GM12875 (cell line): ENCODE measurements around the gene SPINT1.

Source experiments
- H3K4me3 ChIP-seq: one replicate; pipeline ENCODE4 v1.5.1; 2011; ENCODE audit warnings: low read depth, low read length, control low read depth
- CTCF ChIP-seq: IDR thresholded peaks from 2 replicates; pipeline ENCODE4 v1.5.1; 2011; ENCODE audit warnings: low read depth, mild to moderate bottlenecking, control low read depth, inconsistent platforms, low read length, moderate library complexity, borderline replicate concordance; ENCODE audit not compliant: insufficient read depth

SPINT1 gene

GRCh38 chr15:40893733-40894680 lies 50.2 kb downstream of the SPINT1 start, which contains the start of gene VPS18:
VPS18 (plus strand) TSS chr15:40894450; CDS start chr15:40894769, 319 bp downstream.
- TF ChIP-seq CTCF = peak; percentile 93
- H3K4me3 ChIP-seq = peak within 1 kb of the TSS; percentile 96

GRCh38 chr15:40894681-40895448 lies 51.0 kb downstream of the SPINT1 start:
- peak overlapping the region; percentile 96 for H3K4me3 ChIP-seq
- peak; percentile 75 for TF ChIP-seq CTCF

- H3K4me3 ChIP-seq = no peak overlapping the region
These were observed 55.8 kb downstream of the SPINT1 start for GRCh38 chr15:40899536-40900207.

GRCh38 chr15:40900256-40901052 lies 56.6 kb downstream of the SPINT1 start:
- no peak for TF ChIP-seq CTCF
- H3K4me3 ChIP-seq = no peak overlapping the region

More at GRCh38 chr15:40899536-40900207, 55.8 kb downstream of the SPINT1 start:
- TF ChIP-seq CTCF = no peak

GRCh38 chr15:40901053-40901443 lies 57.2 kb downstream of the SPINT1 start:
- TF ChIP-seq CTCF = no peak

More at GRCh38 chr15:40901053-40901443, 57.2 kb downstream of the SPINT1 start:
- no peak overlapping the region for H3K4me3 ChIP-seq
